Osteocyte (in vitro differentiated cells): ENCODE results near the gene TPST2. TPM values are rescaled to one million over a fixed set of nuclear protein-coding genes. Genes with fewer than 3 reads are reported as not detected.

ENCODE experiments used
- DNase-seq: peaks from one replicate; pipeline ENCODE4 v3.0.0; 2021; ENCODE audit warnings: mixed read lengths; ENCODE audit not compliant: unreplicated experiment; ENCODE audit errors: extremely low spot score
- H3K27ac Mint-ChIP-seq: one replicate; pipeline ENCODE4 v1.8.0; 2021; ENCODE audit warnings: mild to moderate bottlenecking, mixed read lengths; ENCODE audit not compliant: unreplicated experiment
- H3K27me3 Mint-ChIP-seq: one replicate; pipeline ENCODE4 v1.8.0; 2021; ENCODE audit warnings: mixed read lengths; ENCODE audit not compliant: unreplicated experiment
- H3K36me3 Mint-ChIP-seq: one replicate; pipeline ENCODE4 v1.8.0; 2021; ENCODE audit warnings: mixed read lengths; ENCODE audit not compliant: unreplicated experiment
- H3K4me1 Mint-ChIP-seq: one replicate; pipeline ENCODE4 v1.8.0; 2021; ENCODE audit warnings: mixed read lengths; ENCODE audit not compliant: unreplicated experiment
- H3K4me3 Mint-ChIP-seq: one replicate; pipeline ENCODE4 v1.8.0; 2021; ENCODE audit warnings: mild to moderate bottlenecking, moderate library complexity, mixed read lengths; ENCODE audit not compliant: unreplicated experiment
- H3K9me3 Mint-ChIP-seq: one replicate; pipeline ENCODE4 v1.8.0; 2021; ENCODE audit warnings: mixed read lengths; ENCODE audit not compliant: unreplicated experiment
- total RNA-seq: library from RNA; stranded (reverse); gene quantifications from 2 replicates; pipeline ENCODE4 v1.2.1, GENCODE V29; 2021
- TF ChIP-seq, protein P1 (sequence below): fragments of 200-600 bp; sonication (generic); IDR thresholded peaks from 2 replicates; pipeline ENCODE4 v1.5.0; 2021; ENCODE audit warnings: antibody characterized with exemption, mild to moderate bottlenecking, moderate library complexity

Gene TPST2
- total RNA-seq, 1 donor from 2014 or later, result 16.3 TPM

DNA sequence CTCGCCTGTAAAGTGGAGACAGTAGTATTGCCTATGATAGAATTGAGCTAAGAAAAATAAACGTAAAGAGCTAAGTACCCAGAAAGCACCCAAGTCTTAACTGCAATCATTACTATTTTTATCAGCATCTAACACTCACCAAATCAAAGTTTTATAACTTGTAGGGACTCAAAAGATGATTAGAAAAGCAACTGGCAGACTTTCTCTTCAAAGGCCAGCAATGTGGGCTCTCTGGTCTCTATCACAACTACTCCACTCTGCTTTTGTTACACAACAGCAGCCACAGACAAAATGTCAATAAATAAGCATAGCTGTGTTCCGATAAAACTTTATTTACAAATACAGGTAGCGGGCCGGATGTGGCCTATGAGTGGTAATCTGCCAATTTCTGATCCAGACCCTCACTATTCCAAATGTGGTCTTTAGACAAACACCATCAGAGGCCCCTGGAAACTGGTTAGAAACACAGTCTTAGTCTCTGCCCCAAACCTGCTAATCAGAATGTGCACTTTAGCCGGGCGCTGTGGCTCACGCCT is 8.2 kb downstream of the TPST2 start:
- TF ChIP-seq, protein P1, sequence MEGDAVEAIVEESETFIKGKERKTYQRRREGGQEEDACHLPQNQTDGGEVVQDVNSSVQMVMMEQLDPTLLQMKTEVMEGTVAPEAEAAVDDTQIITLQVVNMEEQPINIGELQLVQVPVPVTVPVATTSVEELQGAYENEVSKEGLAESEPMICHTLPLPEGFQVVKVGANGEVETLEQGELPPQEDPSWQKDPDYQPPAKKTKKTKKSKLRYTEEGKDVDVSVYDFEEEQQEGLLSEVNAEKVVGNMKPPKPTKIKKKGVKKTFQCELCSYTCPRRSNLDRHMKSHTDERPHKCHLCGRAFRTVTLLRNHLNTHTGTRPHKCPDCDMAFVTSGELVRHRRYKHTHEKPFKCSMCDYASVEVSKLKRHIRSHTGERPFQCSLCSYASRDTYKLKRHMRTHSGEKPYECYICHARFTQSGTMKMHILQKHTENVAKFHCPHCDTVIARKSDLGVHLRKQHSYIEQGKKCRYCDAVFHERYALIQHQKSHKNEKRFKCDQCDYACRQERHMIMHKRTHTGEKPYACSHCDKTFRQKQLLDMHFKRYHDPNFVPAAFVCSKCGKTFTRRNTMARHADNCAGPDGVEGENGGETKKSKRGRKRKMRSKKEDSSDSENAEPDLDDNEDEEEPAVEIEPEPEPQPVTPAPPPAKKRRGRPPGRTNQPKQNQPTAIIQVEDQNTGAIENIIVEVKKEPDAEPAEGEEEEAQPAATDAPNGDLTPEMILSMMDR, result no peak
- no peaks in the 10 kb centered on the region for H3K9me3 Mint-ChIP-seq
- no peak overlapping the region for H3K27ac Mint-ChIP-seq
- peaks cover 28% of the 10 kb centered on the region for H3K4me1 Mint-ChIP-seq
- H3K4me3 Mint-ChIP-seq, result no peak overlapping the region
- H3K27me3 Mint-ChIP-seq, result no peaks in the 10 kb centered on the region
- no peaks in the 10 kb centered on the region for H3K36me3 Mint-ChIP-seq
- no peak for DNase-seq

DNA sequence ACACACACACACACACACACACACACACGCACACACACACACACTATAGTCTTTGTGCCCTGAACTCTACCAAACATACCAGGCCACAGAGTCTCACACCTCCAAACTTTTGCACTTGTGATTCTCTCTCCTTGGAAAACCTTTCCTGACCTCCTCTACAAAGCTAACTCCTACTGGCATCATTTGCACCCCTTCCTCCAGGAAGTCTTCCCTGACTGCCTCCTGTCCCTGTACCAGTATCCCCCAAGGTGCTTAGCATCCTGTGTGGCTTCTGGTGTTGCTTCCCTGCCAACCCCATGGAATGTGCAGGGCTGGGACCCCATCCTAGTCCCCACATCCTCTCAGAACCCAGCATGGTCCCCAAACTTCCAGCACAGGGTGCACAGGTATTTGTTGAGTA is 8.9 kb downstream of the TPST2 start:
- no peaks in the 10 kb centered on the region for H3K36me3 Mint-ChIP-seq
- no peak for DNase-seq
- H3K27ac Mint-ChIP-seq, result no peak overlapping the region
- peaks cover 28% of the 10 kb centered on the region for H3K4me1 Mint-ChIP-seq
- no peaks in the 10 kb centered on the region for H3K27me3 Mint-ChIP-seq
- H3K4me3 Mint-ChIP-seq, result no peak overlapping the region
- no peaks in the 10 kb centered on the region for H3K9me3 Mint-ChIP-seq
- TF ChIP-seq, protein P1, result no peak

DNA sequence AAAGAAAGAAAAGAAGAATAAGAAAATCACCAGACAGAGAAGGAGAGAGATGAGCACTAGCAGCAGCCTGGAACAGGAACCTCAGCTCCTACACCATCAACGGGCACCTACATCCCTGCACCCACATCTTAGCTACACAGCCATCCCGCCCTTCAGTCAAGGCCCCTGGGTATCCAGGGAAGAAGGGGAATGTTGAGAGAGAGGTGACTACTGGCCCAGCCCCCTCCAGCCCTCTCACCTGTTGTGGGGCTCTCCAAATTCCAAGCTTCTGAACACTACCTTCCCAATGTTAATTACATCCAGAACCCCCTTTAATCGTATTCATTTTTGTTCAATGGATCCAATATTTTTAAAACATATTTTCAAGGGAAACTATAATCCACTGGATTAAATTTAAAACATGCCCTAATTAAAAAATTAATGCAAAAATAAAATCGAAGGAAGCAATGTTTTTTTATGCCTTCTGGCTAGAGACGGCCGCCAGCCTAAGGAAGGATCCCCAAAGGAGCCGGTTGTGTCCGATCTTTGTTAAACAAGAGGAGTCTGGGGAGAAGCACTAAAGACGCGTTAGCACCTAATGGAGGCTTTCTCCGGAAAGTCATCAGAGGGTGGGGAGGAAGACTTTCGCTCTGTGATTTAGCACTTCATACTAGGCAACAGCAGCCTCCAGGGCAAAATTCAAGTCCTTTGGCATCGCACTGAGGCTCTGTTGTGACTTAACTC is 9.5 kb downstream of the TPST2 start:
- no peak for DNase-seq
- Mint-ChIP-seq H3K4me1 (peaks cover 23% of the 10 kb centered on the region), H3K9me3 (no peaks in the 10 kb centered on the region), H3K4me3 (no peak overlapping the region), H3K27ac (no peak overlapping the region), H3K36me3 (no peaks in the 10 kb centered on the region), H3K27me3 (no peaks in the 10 kb centered on the region)
- TF ChIP-seq, protein P1, result no peak

DNA sequence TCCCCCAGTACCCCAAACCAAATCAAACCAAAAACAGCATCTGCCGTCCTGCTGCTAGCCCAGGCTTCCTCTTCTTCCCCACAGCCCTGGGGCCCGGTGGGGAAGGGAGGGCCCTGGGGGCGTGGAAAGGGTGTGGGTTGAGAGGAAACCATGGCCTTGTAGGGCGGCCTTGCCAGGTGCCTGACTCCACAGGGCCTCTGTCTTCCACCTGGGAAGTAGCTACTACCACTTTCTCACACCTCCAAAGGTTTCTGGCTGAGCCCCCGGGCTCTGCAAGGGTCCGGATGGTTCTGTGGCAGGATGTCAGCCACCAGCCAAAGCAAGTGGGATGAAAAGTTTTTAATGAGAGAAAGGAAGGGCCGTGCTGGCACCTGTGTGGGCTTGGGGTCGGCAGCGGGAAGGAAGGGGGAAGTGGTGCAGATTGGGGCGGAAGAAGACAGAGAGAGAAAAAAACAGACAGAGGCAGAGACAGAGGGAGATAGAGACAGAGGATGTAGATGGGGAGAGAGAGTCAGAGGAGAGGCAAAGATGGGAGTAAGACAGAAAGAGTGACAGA is 10.5 kb downstream of the TPST2 start:
- no peak overlapping the region for H3K27ac Mint-ChIP-seq

DNA sequence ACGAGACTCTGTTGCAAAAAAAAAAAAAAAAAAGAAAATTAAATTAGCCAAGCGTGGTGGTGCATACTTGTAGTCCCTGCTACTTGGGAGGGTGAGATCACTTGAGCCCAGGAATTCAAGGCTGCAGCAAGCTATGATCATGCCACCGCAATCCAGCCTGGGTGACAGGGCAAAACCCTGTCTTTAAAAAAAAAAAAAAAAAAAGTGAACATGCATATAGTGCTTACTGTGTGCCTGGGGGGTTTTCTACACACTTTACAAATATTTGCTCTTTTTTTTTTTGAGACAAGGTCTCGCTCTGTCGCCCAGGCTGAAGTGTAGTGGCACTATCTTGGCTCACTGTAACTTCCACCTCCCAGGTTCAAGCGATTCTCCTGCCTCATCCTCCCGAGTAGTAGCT is 12.9 kb downstream of the TPST2 start:
- Mint-ChIP-seq H3K27ac (no peak overlapping the region), H3K4me3 (no peak overlapping the region), H3K36me3 (peaks cover 3% of the 10 kb centered on the region), H3K4me1 (peaks cover 5% of the 10 kb centered on the region), H3K9me3 (no peaks in the 10 kb centered on the region), H3K27me3 (no peaks in the 10 kb centered on the region)
- TF ChIP-seq, protein P1, result no peak
- no peak for DNase-seq

More for the DNA sequence above, 10.5 kb downstream of the TPST2 start:
- TF ChIP-seq, protein P1, result no peak
- Mint-ChIP-seq H3K4me3 (no peak overlapping the region), H3K36me3 (no peaks in the 10 kb centered on the region), H3K27me3 (no peaks in the 10 kb centered on the region), H3K4me1 (peaks cover 13% of the 10 kb centered on the region), H3K9me3 (no peaks in the 10 kb centered on the region)
- DNase-seq, result no peak
